NOMO-1 treated with DMSO at 0.1 percent for 48 hours (cell line): ENCODE data around the gene KCNK17.

Experiments
- DNase-seq: peaks from one replicate; lab custom pipeline; 2025; ENCODE audit not compliant: unreplicated experiment; lab: John Stamatoyannopoulos, UW

KCNK17 gene

GRCh38 chr6:39314273-39314795, at the start of gene KCNK17:
KCNK17 (minus strand) TSS chr6:39314419; CDS start chr6:39314320, 99 bp downstream.
- DNase-seq = peak; percentile 20

- no peak for DNase-seq
These were observed 49.1 kb upstream of the KCNK17 start for GRCh38 chr6:39363280-39363679.

GRCh38 chr6:39362487-39362865, 48.3 kb upstream of the KCNK17 start:
- no peak for DNase-seq

- DNase-seq = peak; percentile 55
These were observed 47.7 kb upstream of the KCNK17 start for GRCh38 chr6:39361657-39362486.

GRCh38 chr6:39360378-39360777, 46.2 kb upstream of the KCNK17 start:
- no peak for DNase-seq

- DNase-seq = no peak
These were observed 43.9 kb upstream of the KCNK17 start for GRCh38 chr6:39357998-39358686.

- DNase-seq = no peak
These were observed 39.6 kb upstream of the KCNK17 start for GRCh38 chr6:39353698-39354315.

GRCh38 chr6:39350723-39351505, 36.7 kb upstream of the KCNK17 start:
- DNase-seq = no peak

- no peak for DNase-seq
These were observed 34.5 kb upstream of the KCNK17 start for GRCh38 chr6:39348740-39349139.

- DNase-seq = peak; percentile 21
These were observed 33.8 kb upstream of the KCNK17 start for GRCh38 chr6:39347906-39348585.

- DNase-seq = no peak
These were observed 33.0 kb upstream of the KCNK17 start for GRCh38 chr6:39347206-39347605.

- no peak for DNase-seq
These were observed 30.6 kb upstream of the KCNK17 start for GRCh38 chr6:39344821-39345280.

GRCh38 chr6:39343396-39343870, 29.2 kb upstream of the KCNK17 start:
- no peak for DNase-seq

GRCh38 chr6:39342692-39343395, 28.6 kb upstream of the KCNK17 start:
- DNase-seq = no peak

- DNase-seq = no peak
These were observed 27.7 kb upstream of the KCNK17 start for GRCh38 chr6:39341937-39342336.

GRCh38 chr6:39341352-39341751, 27.1 kb upstream of the KCNK17 start:
- DNase-seq = no peak

GRCh38 chr6:39339868-39340550, 25.8 kb upstream of the KCNK17 start:
- no peak for DNase-seq

- no peak for DNase-seq
These were observed 25.1 kb upstream of the KCNK17 start for GRCh38 chr6:39339096-39339867.
